AG09319 (cell line): Measurements from ENCODE around the gene CBFA2T2.
A peak's percentile ranks its signal among the peaks of the same experiment; 100 is the strongest.
"Not testable (repeated sequence)": the region's sequence is repeated elsewhere in the genome, so short reads cannot be mapped to it uniquely, and the experiment has no call there.

ENCODE experiments used
- DNase-seq: peaks from one replicate; pipeline ENCODE4 v3.0.0-alpha.2; 2010; ENCODE audit warnings: low read depth; ENCODE audit errors: extremely low read depth
- TF ChIP-seq, protein P1 (sequence below): IDR thresholded peaks from 2 replicates; pipeline ENCODE4 v1.5.1; 2011; ENCODE audit warnings: low read depth, mild to moderate bottlenecking, inconsistent platforms, low read length, moderate library complexity

Gene CBFA2T2

DNA sequence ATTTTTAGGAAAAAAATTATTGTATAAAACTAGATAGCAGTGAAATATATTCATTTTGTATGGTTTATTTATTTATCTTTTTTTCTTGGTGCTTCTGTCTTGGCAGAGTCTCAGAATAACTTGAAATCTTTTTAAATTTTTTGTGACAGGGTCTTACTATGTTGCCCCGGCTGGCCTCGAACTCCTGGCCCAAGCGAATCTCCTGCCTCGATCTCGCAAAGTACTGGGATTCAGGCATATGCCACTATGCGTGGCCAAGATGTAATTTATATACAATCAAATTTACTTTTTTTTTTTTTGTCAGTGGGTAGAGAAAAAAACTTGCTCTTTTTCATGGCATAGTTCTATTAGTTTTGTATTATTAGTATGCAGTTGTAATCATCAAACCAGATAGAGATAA is 13.7 kb downstream of the CBFA2T2 start:
- no peak for DNase-seq
- TF ChIP-seq, protein P1, sequence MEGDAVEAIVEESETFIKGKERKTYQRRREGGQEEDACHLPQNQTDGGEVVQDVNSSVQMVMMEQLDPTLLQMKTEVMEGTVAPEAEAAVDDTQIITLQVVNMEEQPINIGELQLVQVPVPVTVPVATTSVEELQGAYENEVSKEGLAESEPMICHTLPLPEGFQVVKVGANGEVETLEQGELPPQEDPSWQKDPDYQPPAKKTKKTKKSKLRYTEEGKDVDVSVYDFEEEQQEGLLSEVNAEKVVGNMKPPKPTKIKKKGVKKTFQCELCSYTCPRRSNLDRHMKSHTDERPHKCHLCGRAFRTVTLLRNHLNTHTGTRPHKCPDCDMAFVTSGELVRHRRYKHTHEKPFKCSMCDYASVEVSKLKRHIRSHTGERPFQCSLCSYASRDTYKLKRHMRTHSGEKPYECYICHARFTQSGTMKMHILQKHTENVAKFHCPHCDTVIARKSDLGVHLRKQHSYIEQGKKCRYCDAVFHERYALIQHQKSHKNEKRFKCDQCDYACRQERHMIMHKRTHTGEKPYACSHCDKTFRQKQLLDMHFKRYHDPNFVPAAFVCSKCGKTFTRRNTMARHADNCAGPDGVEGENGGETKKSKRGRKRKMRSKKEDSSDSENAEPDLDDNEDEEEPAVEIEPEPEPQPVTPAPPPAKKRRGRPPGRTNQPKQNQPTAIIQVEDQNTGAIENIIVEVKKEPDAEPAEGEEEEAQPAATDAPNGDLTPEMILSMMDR = no peak

DNA sequence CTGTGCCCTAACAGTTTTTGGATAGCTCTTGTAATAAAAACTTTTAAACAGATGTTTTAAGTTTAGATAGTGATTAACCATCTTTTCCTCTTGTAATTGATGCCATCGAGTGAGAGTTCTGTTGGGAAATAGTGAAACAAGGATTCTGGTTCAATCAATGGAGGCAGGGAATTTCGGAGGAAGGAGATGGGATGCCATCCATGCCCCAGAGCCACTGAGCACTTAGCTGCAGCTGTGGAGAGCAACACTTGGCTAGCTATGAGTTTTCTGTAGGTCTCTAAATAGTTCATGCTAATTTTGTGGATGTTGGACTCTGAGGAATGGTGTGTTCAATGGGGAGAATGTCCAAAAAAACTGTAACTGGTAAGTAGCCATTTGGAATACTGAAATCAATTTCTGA is 16.7 kb downstream of the CBFA2T2 start:
- TF ChIP-seq, protein P1 = no peak
- peak; percentile 25 for DNase-seq

DNA sequence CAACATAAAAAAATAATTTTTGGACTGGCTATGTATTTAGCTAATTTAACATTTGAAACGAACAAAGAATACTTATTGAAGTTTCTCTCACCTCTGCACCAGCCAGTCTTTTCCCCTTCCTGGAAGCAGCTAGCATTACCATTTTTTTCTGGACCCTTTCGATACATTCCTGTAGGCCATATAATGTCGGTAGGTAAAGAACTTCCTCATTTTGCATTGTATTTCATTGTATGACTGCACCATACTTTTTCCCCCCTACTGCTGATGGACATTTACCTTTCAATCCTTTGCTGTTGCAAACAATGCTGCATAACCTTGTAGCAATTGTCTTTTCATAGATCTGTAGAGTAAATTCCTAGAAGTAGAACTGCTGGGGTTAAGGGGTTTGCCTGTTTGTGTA is 17.6 kb downstream of the CBFA2T2 start:
- TF ChIP-seq, protein P1 = no peak
- no peak for DNase-seq

DNA sequence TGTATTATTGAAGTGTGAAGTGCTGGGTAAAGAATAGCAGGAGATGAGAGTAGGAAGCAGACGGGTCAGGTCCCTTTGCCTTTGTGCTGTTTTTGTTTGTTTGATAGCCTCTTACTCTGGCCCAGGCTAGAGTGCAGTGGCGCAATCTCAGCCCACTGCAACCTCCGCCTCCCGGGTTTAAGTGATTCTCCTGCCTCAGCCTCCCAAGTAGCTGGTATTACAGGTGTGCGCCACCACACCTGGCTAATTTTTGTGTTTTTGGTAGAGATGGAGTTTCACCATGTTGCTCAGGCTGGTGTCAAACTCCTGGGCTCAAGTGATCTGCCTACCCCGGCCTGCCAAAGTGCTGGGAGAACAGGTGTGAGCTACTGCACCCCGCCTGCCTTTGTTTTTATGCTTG is 18.1 kb downstream of the CBFA2T2 start:
- not testable (repeated sequence) for DNase-seq

DNA sequence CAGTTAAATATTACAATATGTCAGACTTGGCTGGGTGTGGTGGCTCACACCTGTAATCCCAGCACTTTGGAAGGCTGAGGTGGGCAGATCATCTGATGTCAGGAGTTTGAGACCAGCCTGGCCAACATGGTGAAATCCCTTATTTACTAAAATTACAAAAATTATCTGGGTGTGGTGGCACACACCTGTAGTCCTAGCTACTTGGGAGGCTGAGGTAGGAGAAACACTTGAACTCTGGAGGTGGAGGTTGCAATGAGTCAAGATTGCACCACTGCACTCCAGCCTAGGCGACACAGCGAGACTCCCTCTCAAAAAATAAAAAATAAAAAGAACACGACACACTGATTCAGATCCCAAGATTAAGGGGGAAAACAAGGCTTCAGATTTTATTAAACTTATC is 19.2 kb downstream of the CBFA2T2 start:
- not testable (repeated sequence) for DNase-seq

DNA sequence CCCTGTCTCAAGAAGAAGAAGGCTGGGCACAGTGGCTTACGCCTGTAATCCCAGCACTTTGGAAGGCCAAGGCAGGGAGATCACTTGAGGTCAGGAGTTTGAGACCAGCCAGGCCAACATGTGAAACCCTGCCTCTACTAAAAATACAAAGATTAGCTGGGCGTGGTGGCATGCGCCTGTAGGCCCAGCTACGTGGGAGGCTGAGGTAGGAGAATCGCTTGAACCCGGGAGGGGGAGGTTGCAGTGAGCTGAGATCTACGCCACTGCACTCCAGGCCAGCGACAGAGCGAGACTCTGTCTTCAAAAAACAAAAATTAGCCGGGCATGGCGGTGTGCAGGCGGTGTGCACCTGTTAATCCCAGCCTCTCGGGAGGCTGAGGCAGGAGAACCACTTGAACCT is 22.0 kb downstream of the CBFA2T2 start:
- not testable (repeated sequence) for DNase-seq

DNA sequence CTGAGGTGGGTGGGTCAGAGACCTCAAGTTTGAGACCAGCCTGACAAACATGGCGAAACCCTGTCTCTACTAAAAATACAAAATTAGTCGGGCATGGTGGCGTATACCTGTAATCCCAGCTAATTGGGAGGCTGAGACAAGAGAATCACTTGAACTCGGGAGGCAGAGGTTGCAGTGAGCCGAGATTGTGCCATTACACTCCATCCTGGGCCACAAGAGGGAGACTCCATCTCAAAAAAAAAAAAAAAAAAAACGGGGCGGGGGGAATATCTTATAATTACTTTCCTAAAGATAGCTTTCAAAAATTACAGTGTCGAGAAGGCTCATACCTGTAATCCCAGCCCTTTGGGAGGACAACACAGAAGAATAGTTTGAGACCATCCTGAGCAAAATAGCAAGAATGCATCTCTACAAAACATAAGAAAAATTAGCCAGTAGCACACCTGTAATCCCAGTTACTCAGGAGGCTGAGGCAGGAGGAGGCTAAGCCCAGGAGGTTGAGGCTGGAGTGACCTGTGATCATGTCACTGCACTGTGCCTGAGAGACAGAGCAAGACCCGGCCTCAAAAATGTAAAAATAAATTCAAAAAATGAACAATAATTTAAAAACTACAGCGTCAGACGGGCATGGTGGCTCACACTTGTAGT is 25.8 kb downstream of the CBFA2T2 start:
- TF ChIP-seq, protein P1 = peak; percentile 18
- no peak for DNase-seq

DNA sequence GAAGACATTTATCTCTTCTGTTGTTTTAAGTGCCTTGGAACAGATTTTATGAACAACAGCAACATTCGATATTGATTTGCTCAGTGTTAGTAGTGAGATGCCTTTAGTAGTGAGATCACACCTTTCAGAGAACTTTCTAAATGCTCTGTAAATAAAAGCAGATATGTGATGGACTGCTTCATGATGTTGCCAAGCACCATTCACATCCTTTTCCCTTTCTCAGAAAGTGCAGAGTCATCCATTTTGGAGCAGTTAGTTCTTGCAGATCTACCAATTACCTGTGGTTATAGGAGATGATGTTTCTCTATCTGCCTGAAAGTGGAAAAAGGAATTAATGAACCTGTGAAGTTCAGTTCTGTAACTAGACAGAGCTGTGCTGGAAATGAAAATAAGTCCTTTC is 27.0 kb downstream of the CBFA2T2 start:
- TF ChIP-seq, protein P1 = no peak
- no peak for DNase-seq

DNA sequence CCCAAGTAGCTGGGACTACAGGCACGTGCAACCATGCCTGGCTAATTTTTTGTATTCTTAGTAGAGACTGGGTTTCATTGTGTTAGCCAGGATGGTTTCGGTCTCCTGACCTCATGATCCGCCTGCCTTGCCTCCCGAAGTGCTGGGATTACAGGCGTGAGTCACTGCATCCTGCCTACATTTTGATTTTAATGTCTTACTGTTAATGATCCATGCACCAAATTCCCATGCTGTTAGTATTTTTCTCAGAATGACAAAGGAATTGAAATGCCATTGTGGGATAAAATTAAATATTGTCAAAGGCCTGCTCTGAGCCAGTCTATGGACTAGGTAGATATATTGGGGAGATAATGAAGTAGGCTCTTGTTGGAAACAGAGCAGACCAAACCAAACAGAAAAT is 28.2 kb downstream of the CBFA2T2 start:
- TF ChIP-seq, protein P1 = no peak
- DNase-seq = peak; percentile 49
